GM18861 (cell line): ENCODE results near the gene MGAT2.
"Not testable (repeated sequence)": the region's sequence is repeated elsewhere in the genome, so short reads cannot be mapped to it uniquely, and the experiment has no call there.

Source experiments
- ATAC-seq: cut with Tn5 transposase; IDR thresholded peaks from one replicate; pipeline ENCODE4 v1.9.1; 2021; ENCODE audit not compliant: unreplicated experiment

The MGAT2 gene

DNA sequence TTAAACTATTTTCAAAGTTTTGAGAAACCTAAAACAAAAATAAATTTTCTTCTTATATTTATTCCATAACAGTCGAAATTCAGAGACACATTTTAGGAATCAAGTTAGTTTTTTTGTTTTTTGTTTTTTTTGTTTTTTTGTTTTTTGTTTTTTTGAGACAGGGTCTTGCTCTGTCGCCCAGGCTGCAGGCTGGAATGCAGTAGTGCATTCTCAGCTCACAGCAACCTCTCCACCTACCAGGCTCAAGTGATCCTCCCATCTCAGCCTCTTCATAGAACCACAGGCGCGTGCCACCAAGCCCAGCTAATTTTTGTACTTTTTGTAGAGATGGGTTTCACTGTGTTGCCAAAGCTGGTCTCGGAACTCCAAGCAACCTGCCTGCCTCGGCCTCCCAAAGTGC is 32.9 kb downstream of the MGAT2 start:
- ATAC-seq: no peak

DNA sequence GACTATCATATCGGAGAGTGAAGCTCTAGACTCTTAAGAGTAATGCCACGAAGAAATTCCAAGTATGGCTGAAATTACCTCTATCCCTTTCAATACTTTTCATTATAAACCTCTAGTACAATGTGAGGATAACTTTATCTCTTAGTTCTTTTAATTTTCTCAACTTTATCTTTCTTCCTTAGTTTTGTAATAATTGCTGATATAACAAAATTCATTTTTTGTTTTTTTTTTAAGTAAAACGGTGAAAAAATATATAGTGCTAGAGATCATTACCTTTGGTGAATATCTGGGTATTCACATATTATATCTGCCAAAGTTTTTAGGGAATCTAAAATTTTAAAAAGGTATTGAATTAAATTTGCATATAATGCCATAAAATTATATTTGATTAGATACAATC is 33.9 kb downstream of the MGAT2 start:
- no peak for ATAC-seq

DNA sequence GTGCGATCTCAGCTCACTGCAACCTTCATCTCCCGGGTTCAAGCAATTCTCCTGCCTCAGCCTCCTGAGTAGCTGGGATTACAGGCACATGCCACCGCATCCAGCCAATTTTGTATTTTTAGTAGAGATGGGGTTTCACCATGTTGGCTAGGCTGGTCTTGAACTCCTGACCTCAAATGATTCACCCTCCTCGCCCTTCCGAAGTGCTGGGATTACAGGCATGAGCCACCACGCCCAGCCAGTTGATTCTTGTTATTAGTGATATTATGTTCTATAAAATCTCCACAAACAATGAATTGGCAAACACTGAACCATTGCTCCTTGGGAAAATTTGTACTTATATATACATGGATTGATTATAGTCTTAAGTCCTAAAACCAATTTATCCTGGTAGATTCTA is 36.9 kb downstream of the MGAT2 start:
- not testable (repeated sequence) for ATAC-seq

DNA sequence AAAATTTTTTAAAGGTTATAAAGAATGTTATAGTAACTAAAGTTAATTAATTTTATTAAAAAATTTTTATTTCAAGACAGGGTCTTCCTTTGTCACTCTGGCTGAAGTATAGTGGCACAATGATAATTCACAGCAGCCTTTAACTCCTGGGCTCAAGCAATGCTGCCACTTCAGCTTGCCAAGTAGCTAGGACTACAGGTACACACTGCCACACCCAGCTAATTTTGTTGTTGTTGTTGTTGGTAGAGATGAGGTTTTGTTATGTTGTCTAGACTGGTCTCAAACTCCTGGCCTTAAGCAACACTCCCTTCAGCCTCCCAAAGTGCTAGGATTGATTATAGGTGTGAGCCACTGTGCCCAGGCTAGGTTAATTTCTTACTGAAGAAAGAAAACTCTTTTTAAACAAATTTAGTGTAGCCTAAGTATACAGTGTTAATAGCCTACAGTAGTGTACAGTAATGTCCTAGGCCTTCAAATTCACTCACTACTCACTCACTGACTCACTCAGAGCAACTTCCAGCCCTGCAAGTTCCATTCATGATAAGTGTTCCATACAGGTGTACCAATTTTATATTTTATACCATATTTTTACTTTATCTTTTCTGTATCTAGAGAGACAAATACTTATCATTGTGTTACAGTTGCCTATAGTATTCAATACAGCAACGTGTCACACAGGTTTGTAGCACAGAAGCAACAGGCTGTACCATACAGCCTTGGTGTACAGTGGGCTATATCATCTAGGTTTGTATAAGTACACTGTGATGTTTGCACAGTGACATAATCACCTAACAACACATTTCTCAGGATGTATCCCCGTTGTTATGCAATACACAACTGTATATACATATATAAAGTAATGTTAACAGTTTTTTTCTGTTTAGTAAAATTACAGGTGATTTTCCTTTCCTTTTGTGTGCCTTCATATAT is 39.2 kb downstream of the MGAT2 start:
- no peak for ATAC-seq

DNA sequence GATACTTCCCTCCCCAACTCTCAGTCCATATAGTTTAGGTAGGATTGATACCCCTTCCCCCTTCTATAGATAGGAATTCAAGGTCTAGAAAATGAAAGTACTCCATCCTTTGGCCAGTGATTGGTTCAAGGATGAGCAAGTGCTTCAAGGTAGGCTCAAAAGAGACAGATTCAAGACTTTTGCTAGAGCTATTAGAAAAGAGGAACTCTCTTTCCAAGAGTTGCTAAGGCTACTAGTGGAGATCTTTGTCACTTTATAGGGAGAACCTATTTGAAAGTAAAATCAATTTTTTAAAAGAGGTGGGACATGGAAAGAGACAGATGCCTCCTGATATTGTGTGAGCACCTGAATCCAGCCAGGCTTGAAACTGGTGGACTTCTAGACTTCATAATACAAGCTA is 49.9 kb downstream of the MGAT2 start:
- ATAC-seq: no peak
